Activated T-helper 2 cell treated with anti-CD3 and anti-CD28 coated beads, Interferon-gamma antibody, Interleukin-2, Interleukin-4, amounts not matched to agents 10 μg/mL and 5 μg/mL and 100 μg/mL, durations not matched to agents 14 hours and 24 hours and 36 hours (primary cell): Measurements from ENCODE around the gene NAT9. TPM values are rescaled to one million over a fixed set of nuclear protein-coding genes. Genes with fewer than 3 reads are reported as not detected.
A peak's percentile ranks its signal among the peaks of the same experiment; 100 is the strongest.

ENCODE experiments used
- DNase-seq: peaks from one replicate; pipeline ENCODE4 v3.0.0; 2021; ENCODE audit warnings: low spot score
- H3K27ac Mint-ChIP-seq: one replicate; pipeline ENCODE4 v1.8.0; 2021; ENCODE audit warnings: mixed read lengths
- H3K27me3 Mint-ChIP-seq: one replicate; pipeline ENCODE4 v1.8.0; 2021; ENCODE audit warnings: low read depth, mixed read lengths
- H3K36me3 Mint-ChIP-seq: one replicate; pipeline ENCODE4 v1.8.0; 2021; ENCODE audit warnings: low read depth, mixed read lengths
- H3K4me1 Mint-ChIP-seq: one replicate; pipeline ENCODE4 v1.8.0; 2021; ENCODE audit warnings: low read depth, mixed read lengths
- H3K4me3 Mint-ChIP-seq: one replicate; pipeline ENCODE4 v1.8.0; 2021; ENCODE audit warnings: low read depth, mild to moderate bottlenecking, moderate library complexity, mixed read lengths
- H3K9me3 Mint-ChIP-seq: one replicate; pipeline ENCODE4 v1.8.0; 2021; ENCODE audit warnings: mixed read lengths
- intact Hi-C: fragments of 100-400 bp; cut with micrococcal nuclease; formaldehyde crosslinking; loops from one replicate; pipeline ENCODE4 v1.15.1; 2023
- total RNA-seq: library from RNA; stranded (reverse); gene quantifications from 2 replicates; pipeline ENCODE4 v1.2.3, GENCODE V29; 2022

NAT9 gene
- total RNA-seq, 1 donor from 2014 or later: 55.3 TPM

DNA sequence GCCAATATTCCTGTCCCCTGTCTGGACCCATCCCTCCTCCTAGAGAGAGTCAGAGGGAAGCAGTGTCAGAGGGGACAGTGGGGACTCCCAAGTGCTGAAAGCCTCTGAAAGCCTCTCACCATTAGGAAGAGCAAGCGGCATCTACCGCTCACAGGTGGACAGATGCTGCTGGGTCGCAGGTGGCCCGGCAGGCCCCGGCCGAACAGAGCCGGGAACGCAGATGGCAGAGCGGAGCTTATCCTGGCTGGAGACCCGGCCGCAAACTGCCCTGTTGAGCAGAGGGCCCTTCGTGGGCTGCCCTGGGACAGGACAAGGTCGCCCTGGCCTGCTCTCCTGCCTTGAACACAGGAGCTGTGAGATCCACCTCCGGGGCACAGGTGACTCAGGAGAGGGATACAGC, 23.0 kb upstream of the NAT9 start:
- H3K27me3 Mint-ChIP-seq: no peaks in the 10 kb centered on the region
- H3K36me3 Mint-ChIP-seq: peaks cover 35% of the 10 kb centered on the region
- peaks cover 2% of the 10 kb centered on the region for H3K4me1 Mint-ChIP-seq
- no peak overlapping the region for H3K27ac Mint-ChIP-seq
- no peaks in the 10 kb centered on the region for H3K9me3 Mint-ChIP-seq
- no peak for DNase-seq
- intact Hi-C loops: no loop called here
- no peak overlapping the region for H3K4me3 Mint-ChIP-seq

DNA sequence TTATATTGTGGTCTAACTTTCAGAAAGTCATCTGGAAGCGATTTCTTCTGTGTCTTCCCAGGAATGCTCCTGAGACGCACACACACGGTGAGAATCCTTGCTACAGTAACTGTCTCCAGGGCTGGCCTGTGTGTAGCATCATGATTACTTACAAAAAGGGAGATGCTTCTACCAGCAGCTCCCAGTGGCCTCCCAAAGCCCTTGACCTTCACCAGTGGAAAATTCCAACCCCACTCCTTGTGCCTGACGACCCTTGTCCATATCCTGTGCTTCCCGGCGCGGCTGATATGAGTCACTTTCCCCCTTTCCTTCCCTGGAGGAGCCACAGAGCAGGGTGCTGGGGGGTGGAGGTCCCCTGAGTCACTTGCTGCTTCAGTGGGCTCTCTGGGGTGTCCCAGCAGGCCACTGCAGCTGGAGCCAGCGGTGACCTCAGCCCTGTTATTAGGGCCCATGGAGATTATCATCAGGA, 22.1 kb upstream of the NAT9 start:
- peaks cover 2% of the 10 kb centered on the region for H3K4me1 Mint-ChIP-seq
- H3K36me3 Mint-ChIP-seq: peaks cover 32% of the 10 kb centered on the region
- DNase-seq: no peak
- no peak overlapping the region for H3K27ac Mint-ChIP-seq
- intact Hi-C loops: no loop called here
- no peaks in the 10 kb centered on the region for H3K27me3 Mint-ChIP-seq
- no peaks in the 10 kb centered on the region for H3K9me3 Mint-ChIP-seq
- H3K4me3 Mint-ChIP-seq: no peak overlapping the region

DNA sequence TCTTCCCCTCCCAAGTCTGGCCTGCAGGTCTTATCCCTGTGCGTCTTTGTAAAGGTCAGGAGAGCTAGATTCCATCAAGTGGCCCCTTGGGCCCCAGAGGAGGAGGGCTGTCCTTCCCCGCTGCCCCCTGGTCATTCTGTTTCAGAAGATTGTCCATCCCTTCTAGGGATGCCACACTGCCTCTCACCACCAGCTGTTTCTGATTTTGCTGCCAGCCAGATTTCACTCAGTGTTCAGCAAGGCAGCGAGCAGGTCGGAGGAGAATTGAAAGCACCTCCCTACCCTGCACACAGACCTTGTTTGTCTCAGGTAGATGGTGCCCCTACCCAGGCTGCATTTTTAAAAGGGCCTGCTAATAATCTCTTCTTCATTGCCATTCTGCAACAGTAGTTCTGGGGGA, 21.7 kb upstream of the NAT9 start:
- Mint-ChIP-seq H3K9me3 (no peaks in the 10 kb centered on the region), H3K27ac (no peak overlapping the region), H3K36me3 (peaks cover 32% of the 10 kb centered on the region), H3K27me3 (no peaks in the 10 kb centered on the region), H3K4me1 (peaks cover 2% of the 10 kb centered on the region), H3K4me3 (no peak overlapping the region)
- intact Hi-C loops: no loop called here
- DNase-seq: no peak

DNA sequence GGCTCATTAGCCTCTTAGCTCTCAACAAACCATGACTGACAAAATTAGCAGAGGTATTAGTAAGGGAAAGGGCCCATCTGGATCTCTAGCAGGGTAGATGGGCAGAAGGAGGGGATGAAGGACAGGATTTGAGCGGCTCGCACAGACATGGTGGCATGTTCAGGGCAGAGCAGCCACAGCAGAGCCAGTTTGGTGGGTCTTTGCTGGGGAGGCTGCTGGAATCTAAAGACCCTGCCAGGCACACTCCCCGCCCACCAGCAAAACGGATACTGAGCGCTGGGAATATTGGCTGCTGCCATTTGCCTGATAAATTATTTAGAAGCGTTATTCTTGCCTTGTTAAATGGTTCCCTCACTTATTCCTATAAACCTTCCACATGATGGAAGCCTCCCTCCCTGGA, 20.7 kb upstream of the NAT9 start:
- no peaks in the 10 kb centered on the region for H3K9me3 Mint-ChIP-seq
- intact Hi-C loops: no loop called here
- DNase-seq: no peak
- peaks cover 2% of the 10 kb centered on the region for H3K4me1 Mint-ChIP-seq
- no peaks in the 10 kb centered on the region for H3K27me3 Mint-ChIP-seq
- peaks cover 32% of the 10 kb centered on the region for H3K36me3 Mint-ChIP-seq
- no peak overlapping the region for H3K27ac Mint-ChIP-seq
- no peak overlapping the region for H3K4me3 Mint-ChIP-seq

DNA sequence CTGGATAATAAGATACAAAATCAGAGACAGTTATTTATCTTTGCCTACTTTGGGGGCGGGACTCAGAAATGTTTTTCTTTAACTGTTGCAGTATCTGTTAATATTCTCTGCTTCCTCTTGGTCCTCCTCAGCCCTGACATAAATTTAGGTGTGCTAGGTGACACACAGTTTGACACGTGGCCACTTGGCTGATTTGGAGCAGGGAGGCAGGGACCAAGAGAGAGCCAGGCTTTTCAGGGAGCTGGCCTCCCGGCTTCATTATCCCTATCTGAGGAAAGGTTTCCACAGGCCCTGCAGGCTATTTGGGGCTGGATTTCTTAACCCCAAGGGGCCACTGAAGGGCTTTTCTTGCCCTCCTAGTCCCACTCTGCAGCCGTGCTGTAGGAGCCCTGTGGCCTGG, 20.1 kb upstream of the NAT9 start:
- intact Hi-C loops: no loop called here
- no peak for DNase-seq
- H3K4me1 Mint-ChIP-seq: peaks cover 6% of the 10 kb centered on the region
- H3K4me3 Mint-ChIP-seq: no peak overlapping the region
- no peak overlapping the region for H3K27ac Mint-ChIP-seq
- H3K36me3 Mint-ChIP-seq: peaks cover 36% of the 10 kb centered on the region
- no peaks in the 10 kb centered on the region for H3K27me3 Mint-ChIP-seq
- no peaks in the 10 kb centered on the region for H3K9me3 Mint-ChIP-seq

DNA sequence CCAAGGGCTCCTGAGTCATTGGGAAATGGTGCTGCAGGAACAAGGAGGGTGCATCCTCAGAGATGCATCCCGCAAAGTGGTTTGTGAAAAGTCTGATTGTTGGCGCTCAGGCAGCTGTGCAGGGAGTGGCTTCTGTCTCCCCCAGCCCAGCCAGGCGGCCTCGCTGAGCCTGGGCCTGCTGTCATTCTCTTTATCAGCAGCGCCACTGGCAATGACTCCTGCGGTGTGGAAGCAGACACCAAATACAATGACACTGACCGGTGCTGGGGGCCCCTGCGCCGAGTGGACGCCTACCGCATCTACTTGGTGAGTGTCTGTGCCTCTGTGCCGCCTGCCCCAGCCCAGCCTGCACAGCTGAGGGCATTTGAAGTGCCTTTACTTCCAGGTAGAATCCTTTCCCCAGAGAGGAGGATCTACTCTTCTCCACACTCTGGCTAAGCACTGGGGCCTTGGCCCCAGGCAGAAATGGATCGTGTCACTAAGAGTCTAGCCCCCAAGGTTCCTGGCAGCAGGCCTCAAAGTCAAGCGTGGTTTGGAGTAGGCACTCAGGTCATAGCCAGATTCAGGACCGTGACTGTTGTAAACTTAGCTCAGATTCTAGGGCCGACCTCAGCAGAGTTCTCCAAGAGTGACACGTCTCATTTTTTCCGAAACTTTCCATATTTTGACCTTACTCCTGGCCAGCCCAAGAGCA, 19.3 kb upstream of the NAT9 start:
- Mint-ChIP-seq H3K27ac (no peak overlapping the region), H3K27me3 (no peaks in the 10 kb centered on the region), H3K36me3 (peaks cover 38% of the 10 kb centered on the region), H3K9me3 (no peaks in the 10 kb centered on the region), H3K4me1 (peaks cover 13% of the 10 kb centered on the region), H3K4me3 (no peak overlapping the region)
- DNase-seq: no peak
- intact Hi-C loops: no loop called here

DNA sequence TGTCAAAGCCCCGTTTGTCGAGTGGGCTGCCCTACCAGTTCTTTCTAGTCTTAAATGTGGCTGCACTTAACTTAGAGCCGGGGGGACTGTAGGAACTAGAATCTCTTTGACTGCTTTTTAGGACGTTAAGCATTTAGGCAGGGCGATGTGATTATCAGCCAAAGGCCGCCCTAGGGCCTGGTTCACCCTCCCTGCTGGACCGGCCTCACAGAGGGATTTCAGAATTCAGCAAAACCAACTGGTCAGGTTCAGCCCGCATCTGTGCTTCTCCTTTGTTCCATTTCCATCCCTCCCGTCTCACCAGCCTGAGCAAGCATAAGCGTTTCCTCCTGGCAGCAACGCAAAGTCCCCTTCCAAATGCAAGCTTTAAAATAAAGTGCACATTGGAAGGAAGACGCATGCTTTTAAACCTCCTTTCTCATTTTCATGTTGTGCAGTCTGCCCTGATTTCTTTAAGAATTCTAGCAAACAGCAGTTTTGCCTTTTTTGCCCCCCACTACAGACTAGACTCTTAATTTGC, 16.5 kb upstream of the NAT9 start:
- H3K9me3 Mint-ChIP-seq: no peaks in the 10 kb centered on the region
- no peak for DNase-seq
- intact Hi-C loops: no loop called here
- H3K4me3 Mint-ChIP-seq: no peak overlapping the region
- H3K27me3 Mint-ChIP-seq: no peaks in the 10 kb centered on the region
- peaks cover 14% of the 10 kb centered on the region for H3K4me1 Mint-ChIP-seq
- no peak overlapping the region for H3K27ac Mint-ChIP-seq
- H3K36me3 Mint-ChIP-seq: peaks cover 41% of the 10 kb centered on the region

DNA sequence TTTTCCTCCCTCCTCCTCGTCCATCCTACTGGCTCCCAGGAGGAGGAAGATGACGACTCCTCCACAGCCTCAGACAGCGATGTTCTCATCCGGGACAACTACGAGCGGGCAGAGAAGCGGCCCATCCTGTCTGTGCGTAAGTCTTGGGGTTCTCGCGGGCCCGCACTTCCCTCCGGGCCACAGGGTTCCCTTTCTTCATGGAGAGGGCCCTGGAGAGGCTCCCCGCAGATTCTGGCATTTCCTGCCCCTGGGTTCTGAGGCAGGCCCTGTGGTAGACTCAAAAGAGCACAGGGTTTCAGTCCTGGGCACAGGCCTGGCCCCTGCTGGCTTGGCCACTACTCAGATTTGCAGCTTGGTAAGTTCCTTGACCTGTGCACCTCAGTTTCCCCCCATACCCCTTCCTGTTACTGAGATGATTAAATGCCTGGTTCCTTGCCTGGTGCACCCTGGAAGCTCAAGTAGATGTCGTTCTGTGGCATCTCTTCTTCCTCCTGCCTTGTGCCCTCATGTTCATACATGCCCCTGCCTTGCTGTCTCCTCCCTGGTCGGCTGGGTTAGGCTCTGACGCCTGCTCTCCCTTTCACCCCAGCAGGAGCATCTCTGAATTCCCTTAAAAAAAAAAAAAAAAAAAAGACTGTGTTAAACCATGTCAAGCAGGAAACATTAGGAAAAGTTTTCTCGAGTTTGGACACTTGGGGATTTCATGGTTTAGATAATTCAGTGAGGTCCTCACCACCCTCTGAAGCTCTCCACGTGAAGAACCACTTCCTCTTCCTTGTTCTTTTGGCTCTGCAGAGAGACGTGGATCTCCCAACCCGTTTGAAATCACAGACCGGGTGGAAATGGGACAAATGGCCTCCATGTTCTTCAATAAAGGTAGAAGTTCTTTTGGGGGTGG, 14.3 kb upstream of the NAT9 start:
- DNase-seq: no peak
- no peaks in the 10 kb centered on the region for H3K9me3 Mint-ChIP-seq
- no peak overlapping the region for H3K4me3 Mint-ChIP-seq
- intact Hi-C loops: loop anchor here (1.0 kb wide), 1 partner anchor 72 kb away; no protein-coding TSS in a partner anchor
- H3K27me3 Mint-ChIP-seq: no peaks in the 10 kb centered on the region
- peaks cover 22% of the 10 kb centered on the region for H3K4me1 Mint-ChIP-seq
- H3K27ac Mint-ChIP-seq: peak overlapping the region; percentile 53
- H3K36me3 Mint-ChIP-seq: peaks cover 38% of the 10 kb centered on the region

DNA sequence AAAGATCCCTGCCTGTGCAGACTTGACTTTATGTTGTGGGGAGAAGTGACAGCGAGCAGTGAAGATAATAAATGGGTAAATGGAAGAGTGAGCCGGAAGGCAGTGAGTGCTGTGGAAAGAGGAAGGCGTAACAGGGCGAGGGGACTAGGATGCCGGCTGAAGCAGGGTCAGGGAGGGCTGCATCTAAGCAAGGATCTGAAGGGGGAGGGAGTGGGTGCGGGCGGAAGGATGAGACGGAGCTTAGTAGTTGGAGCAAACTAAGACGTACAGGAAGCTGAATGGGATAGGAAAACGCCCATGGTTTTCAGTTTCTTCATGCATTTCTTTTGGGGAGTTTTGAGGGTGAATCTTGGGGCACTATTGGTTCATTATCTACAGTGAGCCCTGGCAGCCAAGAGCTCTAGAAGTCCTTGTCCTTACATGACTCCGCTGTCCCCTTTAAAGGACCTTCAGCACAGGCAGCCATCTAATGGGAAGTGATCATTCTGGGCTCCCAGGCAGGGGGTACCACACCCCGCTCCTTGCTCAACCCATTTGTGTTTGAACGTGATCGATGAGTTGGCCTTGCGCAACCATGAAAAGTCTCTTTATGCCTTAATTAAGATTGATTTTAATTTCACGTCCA, 10.4 kb upstream of the NAT9 start:
- Mint-ChIP-seq H3K4me3 (no peak overlapping the region), H3K9me3 (no peaks in the 10 kb centered on the region), H3K27ac (peak overlapping the region; percentile 12), H3K4me1 (peaks cover 39% of the 10 kb centered on the region), H3K27me3 (no peaks in the 10 kb centered on the region), H3K36me3 (peaks cover 48% of the 10 kb centered on the region)
- DNase-seq: no peak
- intact Hi-C loops: loop anchor here (10.0 kb wide), 1 partner anchor 198 kb away; the partner anchor contains the start of gene CDR2L

DNA sequence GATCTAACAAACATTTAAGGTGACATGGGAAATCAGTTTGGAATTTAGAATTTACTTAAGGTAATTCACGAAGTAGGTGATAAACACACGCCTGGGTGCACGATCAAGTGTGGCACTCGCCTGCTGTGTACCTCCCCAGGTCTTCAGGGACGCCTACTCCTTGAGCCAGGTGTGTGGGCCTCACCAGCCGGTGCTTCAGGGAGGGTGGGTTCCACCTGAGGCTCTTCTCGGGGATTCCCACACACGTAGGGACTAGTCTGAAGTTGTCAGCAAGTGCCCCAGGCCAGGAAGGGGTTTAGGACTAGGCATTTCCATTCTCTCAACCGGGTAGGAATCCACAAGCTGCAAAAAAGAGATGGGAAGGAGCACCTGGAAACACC, 9.8 kb upstream of the NAT9 start:
- Mint-ChIP-seq H3K27ac (peak overlapping the region; percentile 12), H3K4me1 (peaks cover 38% of the 10 kb centered on the region), H3K27me3 (no peaks in the 10 kb centered on the region), H3K4me3 (no peak overlapping the region), H3K36me3 (peaks cover 47% of the 10 kb centered on the region), H3K9me3 (no peaks in the 10 kb centered on the region)
- intact Hi-C loops: loop anchor here (10.0 kb wide), 1 partner anchor 199 kb away; the partner anchor contains the start of gene CDR2L
- no peak for DNase-seq

DNA sequence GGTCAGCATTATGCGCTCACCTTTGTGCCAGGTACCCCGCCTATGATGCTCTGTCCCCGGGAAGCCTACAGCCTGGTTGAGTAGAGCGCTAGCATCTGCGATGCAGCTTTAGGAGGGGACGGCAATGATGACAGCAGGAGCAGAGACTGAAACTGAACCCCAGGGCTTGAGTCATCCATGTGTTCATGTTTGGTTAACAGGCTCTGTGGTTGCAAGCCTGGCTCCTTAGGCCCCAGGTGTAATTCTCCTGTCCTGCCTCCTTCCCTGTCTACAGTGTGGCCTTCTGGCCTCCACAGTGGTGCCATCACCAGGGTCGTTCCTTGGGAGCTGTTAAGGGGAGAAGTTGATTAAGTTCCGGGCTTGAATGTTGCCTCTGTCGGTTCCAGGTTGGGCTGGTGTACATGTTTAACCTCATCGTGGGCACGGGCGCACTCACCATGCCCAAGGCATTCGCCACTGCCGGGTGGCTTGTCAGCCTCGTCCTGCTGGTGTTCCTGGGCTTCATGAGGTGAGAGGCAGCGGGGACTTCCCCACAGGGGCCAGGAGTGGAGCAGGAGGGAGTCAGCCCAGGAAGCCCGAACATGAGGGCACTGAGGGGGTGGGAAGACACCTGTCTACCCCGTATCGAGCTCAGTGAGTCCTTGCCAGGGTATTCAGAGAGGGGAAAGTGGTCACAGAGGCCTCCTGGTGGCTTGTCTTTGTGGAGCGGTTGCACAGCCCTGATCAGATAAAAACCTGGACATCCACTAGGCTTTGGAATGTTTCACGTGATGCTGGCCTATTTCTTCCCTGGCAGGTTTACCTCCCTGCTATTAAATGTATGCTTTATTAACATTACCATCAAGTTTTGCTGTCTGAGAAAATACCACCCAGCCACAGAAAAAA, 9.2 kb upstream of the NAT9 start:
- Mint-ChIP-seq H3K4me1 (peaks cover 37% of the 10 kb centered on the region), H3K27me3 (no peaks in the 10 kb centered on the region), H3K9me3 (no peaks in the 10 kb centered on the region), H3K4me3 (no peak overlapping the region), H3K27ac (peak overlapping the region; percentile 47), H3K36me3 (peaks cover 40% of the 10 kb centered on the region)
- intact Hi-C loops: loop anchor here (10.0 kb wide), 1 partner anchor 199 kb away; the partner anchor contains the start of gene CDR2L
- no peak for DNase-seq
